Embryonic facial prominence (tissue), 1 donor: ENCODE data around the gene FANCC.
A peak's percentile ranks its signal among the peaks of the same experiment; 100 is the strongest.

Experiments
- DNase-seq: peaks from one replicate; pipeline ENCODE4 v3.0.0-alpha.2; 2016; ENCODE audit errors: extremely low spot score

FANCC gene

DNA sequence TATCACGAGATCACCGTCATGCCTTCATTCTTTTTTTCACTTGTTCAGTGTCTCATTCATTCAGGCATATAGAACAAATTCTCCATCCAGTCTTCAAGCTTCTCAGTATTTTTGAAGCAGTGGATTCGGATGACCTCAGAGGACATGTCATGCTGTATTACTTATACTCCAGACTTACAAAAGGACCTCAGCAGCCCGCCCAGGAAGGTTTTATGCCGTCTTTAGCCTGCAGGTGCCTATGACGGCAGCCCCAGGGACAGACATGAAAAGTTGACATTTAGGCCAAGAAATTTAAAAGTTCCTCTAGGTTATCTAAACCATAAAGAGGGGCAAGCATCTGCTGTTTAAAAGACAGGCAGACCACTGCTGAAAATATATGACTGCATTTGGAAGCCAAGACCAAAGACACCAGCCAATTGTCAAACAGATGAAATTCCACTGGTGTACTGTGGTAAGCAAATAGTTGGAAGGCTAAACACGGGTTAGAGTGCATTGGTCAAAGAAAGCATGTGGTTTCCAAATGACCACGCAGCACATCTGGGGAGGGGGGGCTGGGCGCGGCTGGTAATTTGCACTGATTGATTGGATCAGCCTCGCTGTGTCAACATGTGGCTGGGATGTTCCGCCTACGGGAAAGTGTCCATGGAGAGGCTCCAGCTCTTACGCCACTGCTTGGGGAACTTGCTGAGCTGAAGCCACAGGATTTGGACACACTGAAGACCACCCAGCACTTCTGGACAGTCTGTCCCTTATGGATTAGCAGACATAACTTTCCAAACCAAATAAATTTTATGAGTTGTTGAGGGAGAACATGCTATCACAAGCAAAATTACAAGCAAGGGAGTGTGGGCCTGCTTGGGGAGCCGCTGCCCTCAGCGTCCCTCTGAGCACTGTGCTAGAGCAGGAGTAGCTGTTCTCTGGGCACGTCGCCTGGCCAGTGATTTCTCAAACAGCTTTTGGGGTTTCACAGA lies 173.6 kb downstream of the FANCC start:
- DNase-seq = no peak

DNA sequence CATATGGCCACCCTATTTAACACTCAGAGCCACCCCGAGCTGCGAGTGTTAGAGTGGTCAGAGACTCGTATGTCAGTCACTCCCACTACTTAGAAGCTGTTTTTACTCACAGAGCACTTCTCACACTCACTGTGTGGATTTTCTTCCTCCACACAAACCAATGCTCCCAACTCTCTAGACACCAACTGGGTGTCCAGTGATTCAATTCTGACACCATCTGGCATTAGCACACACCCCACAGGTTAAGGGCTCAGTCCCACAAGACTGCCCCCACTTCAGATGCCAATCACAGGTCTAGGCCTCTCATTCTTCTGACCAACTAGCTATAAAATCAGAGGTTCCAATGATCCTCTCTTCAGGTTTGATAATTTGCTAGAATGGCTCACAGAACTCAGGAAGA lies 174.8 kb downstream of the FANCC start:
- no peak for DNase-seq

DNA sequence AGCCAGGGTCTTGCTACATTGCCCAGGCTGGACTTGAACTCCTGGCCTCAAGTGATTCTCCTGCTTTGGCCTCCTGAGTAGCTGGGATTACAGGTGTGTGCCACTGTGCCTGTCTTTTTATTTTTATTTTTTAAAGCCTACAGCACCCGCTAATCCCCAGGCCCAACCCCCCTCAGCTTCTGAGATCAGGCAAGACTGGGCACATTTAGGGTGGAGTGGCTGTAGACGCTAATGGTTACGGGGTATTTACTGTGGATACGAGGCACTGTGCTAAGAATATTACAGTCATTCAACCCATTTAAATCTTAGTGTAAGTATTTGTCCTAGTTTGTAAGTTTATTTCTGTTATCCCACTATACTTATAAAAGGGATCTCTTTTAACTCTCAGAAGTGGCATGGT lies 175.2 kb downstream of the FANCC start:
- DNase-seq = no peak

DNA sequence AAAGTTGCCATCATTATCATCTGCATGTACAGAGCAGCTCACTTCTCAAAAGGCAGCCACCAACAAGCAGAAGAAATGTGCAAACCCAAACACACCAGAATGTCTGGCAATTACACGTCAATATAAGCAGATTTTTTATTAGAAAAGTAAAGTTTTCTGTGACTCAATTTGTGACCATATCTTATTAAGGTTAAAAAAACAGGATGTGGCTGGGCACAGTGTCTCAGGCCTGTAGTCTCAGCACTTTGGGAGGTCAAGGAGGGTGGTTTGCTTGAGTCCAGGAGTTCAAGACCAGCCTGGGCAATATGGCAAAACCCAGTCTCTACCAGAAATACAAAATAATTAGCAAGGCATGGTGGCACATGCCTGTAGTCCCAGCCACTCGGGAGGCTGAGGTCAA lies 176.7 kb downstream of the FANCC start:
- DNase-seq = no peak

DNA sequence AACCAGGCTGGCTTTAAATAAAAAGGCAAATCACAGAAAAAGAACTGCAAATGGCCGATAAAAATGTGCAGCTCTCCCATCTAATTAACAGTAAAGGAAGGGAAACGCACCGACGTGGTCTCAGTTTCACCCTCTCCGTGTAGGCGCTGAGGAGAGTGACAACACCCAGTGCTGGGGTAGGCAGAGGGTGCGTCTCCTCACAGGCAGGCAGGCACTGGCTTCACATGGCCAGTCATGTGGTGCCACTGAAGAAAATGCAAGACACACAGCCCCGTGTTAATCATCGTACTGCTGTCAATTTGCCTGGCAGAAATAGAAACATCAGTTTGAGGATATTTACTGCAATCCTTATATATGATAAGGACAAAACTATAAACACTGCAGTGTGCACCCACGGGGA lies 178.4 kb downstream of the FANCC start:
- DNase-seq = no peak

DNA sequence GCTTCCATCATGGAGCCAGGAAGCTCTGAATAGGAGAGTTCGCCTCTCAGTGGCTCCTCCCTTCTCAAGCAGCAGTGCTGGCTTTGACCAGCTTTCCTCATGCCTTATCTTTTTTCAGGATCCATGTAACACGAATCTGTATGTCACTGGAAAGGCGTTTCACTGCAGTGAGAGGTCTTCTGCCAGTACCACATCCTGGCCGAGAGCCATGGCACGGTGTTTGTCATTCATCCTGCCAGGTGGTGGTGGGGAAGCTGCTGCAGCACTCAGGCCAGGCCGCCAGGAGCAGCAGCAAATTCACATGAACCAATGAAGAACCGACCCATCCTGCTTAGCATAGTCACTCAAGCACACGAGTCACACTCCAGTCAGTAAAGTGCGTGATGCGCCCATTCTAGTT lies 179.0 kb downstream of the FANCC start:
- DNase-seq = no peak

DNA sequence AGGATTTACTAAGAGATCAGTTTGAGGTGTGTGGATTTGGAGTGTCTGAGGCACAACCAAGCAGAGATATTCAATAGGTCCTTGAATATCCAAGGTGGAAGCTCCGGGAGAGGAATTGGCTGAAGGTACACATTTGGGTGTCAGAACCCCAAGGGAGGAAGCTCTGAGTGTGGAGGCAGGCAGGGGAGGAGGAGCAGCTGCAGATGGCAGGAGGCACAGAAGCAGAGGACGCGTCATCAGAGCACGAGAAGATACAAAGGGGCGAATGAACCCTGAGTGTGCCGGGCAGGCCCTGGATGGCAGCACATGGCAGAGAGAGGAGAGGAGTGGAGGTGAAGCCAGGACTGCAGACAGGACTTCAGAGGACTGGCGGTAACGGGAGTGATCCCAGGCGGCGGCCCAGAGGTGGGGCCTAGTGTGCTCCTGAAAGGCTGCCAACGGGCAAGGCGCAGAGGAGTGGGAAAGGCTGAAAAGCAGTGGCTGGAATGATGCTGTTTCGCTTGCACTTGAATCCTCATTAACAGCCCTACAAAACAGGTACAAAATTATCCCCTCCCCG lies 179.8 kb downstream of the FANCC start:
- no peak for DNase-seq

DNA sequence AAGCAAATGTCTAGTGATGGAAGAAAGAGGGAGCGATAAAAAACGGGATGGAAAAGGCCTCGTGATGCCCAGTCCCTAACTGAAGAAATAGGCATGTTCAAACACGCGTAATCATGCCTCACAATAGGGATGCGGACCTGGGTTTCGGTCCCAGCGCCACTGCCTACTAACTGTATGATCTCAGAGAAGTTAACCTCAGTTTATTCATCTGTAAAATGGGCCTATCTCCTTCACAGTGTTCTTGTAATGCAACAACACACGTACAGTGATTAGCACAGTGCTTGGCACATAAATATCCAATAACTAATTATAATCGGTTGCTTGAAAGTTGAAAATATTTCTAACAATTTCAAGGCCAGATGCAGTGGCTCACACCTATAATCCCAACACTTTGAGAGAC lies 181.8 kb downstream of the FANCC start:
- no peak for DNase-seq

DNA sequence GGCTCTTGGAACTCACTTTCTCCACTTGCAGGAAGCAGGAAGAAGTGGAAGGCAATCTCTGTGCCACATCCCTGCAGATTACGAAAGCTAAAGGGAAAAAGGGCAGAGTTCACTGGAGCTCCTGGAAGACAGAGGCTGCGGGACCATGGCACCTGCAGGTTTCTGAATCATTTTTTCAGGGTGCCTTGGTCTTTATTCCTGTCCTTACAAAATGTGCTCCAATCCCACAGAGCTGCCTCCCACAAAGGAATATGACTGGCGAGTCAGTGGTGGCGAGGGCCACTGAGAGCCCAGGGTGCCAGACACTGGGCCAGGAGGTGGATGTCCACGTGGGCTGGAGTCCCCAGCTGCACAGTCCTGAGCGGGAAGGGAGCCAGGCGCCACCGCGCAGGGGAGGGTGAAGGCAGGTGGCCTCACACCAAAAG lies 183.0 kb downstream of the FANCC start:
- DNase-seq = no peak

DNA sequence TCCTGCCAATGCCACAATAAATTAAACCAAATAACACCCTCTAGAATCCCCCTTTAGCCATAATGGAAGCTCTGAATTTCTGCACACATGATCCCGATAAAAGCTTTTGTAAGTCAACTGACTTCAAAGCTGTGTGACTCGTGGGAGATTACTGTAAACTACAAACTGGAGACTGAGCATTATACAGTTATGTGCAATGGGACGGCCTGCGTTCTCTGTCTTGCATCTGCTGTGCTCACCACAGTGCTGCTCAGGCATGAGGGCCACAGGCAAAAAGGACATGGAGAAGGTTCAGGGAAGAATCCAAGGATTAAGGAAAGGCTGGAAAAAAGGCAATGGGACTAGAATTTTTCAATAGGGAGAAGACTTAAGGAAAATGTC lies 184.2 kb downstream of the FANCC start:
- no peak for DNase-seq

DNA sequence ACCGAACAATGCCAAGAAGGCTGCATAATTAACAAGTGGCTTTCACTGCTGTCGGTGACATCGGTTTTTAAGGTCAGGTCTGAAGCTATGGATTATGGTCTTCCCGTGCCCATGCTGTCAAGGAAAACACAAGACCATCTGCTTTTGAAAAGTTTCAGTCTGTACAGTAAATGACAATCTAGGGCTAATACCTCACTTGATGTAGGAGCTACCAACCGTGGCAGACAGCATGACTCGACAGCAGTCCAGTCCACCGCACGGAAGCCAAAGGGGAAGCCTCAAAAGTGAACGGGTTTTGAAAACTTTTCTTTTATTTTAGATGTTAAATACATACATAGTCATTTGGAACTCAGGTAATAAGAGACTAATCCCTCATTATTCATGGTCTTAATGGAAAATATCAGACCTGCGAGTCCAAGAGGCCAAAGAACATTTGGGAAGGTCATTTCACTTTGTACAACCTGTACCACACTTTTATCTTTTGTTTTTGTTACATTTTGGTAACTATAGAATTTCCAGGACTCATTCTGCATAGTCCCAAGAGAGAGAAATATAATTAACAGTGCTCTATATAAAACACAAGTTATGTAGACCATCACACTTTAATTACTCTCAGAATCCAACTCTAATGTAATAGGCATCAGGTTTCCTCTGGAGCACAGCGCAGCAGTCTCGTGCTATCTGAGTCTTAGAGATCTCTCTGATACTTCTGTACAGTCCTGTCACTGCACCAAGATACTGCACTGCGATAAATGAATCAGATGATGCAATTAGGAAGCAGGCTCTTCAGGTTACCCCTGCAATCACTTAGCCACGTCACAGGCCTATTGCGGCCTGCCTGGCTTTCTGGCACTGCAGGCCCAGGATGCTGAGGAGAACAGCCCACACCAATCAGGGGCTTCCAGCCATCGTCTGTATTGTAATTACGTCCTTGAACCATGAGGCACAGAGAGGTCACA lies 184.9 kb downstream of the FANCC start:
- DNase-seq = no peak

DNA sequence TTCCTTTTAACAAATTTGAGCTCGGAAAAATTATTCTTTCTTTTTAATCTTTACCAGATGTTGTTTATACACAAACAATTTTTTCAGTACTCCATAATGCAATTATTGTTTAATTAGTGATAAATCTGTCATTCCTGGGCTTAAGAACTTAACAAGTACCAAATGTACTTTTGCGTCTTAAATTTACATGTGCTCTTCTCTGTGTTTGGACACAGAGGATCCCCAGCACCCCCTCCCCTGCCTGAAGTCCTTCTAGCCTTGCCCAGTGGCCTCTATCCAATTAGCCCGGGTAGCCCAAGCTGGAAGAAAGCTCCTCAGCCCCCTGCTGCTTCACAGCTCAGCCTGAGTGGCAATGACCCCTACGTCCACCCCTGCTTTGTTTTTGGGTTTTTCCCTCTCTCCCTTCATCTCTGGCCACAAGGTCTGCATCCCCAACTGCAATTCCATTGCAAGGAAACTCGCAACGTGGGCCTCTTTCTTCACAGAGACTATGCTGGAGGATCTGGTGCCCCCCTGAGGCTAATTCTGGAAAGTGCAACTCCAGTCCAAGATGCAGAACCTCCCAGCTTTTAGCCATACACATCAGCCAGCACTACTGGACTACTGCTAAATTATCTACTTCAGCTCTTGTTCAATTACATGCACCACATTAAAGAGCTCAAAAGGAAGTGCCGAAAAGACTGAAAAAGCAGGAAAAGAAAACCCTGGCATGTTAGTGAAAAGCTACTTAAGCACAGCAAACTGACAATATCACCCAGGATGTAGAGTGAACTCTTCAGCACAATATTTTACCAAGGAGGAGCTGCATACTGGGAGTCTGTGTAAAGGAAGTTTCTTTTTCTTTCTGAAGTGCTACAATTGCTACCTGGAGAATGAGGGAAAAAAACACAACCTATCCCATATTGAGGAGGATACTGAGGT lies 186.2 kb downstream of the FANCC start:
- peak; percentile 76 for DNase-seq

DNA sequence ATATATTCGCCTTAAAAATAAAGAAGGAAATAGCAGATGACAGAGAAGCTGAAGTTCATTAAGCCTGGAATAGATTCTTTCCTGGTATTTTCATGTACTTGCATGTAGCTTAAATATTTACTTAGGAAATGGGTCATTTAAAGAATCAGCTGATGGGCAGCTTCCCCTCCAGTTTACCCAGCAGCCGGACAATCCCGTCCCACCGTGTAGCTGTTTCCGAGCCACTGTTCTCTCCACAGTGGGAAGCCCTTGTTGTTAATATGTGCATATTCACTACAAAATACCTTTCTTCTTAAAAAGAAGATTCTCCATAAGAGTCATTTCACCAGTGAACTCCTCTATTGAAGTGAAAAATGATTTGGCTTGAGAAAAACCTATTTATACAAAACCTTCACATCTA lies 187.0 kb downstream of the FANCC start:
- no peak for DNase-seq

DNA sequence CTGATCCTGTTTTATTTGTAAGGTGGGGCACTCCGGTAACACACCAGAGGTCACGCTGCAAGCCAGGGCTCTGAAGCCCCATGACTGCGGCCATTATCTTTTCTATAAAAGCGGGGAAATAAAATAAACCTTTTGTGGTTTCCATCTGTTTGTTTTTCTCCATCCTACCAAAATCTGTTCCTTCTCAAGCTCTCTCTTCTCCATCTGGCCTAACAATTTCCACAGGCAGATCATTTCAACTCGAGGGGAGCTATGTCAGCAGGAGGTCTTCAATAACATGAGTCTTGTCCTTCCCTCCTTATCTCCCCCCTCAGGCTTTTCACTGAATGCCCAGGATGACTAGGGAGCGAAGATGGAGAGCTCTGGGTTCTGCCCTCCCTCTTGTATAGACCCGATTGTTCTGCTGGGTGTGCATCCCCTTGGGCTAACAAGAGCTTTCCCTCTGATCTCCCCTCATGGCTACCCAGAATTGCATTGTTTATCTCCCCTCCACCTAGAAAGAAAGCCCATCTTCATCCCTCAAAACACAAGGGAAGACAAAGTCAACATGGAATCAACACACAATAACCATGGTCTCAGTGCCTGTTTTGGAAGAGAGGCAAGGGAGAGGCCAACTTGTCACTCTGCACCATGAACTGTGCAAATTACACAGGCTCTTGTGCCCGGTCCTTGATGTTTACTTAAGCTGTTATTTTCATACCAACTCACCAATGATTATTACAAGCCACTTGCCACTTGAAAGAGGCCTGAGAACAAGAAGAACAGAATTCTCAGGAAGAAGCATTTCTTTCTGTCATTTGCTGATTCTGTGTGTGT lies 187.8 kb downstream of the FANCC start:
- no peak for DNase-seq

DNA sequence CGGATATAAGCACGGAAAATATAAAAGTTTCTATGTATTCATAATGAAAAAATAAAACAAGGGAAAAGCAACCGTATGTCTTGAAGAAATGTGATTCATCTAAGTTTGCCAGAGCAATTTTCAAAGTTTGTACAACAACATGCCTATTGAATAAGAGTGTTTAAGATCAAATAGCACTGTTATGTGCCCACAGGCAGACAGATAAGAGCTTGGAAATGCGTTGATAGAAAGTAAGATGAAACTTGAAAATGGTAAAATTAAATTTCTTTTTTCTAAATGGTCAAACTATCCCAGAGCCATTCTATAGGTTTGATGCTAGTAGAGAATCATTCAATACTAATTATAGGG lies 189.4 kb downstream of the FANCC start:
- DNase-seq = no peak

DNA sequence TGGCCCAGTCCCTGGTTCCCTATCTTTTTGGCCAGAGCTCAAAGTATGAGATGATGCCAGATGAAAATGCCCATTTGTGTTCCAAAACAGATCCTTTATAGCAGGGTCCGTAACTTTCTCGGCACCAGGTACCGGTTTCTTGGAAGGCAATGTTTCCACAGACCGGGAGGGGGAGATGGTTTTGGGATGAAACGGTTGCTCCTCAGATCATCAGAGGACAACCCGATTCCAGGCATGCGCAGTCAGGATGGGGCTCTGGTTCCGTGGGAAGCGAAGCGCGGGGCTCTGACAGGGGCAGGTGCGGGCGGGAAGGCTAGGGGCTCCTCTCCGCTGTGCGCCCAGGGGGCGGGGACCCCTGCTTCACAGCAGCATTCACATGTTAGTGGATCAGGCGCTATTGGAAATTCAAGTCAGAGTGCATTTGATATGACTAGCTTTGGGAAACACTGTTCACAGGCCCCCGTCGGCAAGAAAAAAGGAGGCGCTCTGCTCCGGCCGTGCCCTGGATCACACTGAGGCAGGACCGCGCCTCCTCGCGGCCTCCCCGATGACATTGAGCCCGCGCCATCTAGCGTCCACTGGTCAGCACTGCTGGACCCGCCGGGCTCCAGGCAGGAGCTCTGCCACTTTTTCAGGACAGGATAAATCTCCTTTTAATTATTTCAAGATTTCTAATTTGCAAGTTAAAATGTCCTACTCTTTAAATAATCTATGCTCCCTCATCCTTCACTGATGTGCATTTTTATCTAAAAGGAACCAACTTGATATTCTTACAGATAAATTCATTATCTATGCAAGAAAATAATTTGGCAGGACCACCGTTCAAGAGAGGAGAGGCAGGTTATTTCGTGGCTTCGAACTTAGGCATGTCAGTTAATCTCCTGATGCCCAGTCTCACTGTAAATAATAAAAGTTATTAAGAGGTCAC lies 190.0 kb downstream of the FANCC start:
- DNase-seq = no peak

DNA sequence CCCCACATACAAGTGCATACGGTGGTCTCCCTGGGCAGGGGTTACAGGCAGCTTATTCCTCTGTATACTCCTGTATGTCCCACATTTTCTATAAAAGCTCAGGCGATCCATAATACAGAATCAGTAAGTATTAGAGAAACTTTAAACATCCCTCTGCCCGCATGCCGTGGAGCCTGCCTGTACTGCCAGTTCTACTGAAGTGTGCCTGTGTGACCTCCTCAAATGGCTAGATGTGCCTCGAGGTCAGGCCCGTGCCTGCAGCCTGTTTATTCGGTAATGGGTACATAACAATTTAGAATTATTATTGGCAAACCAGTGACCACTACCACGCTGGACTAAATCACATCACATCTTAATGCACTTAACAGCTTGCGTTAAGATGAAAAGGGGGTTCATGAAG lies 190.8 kb downstream of the FANCC start:
- no peak for DNase-seq

DNA sequence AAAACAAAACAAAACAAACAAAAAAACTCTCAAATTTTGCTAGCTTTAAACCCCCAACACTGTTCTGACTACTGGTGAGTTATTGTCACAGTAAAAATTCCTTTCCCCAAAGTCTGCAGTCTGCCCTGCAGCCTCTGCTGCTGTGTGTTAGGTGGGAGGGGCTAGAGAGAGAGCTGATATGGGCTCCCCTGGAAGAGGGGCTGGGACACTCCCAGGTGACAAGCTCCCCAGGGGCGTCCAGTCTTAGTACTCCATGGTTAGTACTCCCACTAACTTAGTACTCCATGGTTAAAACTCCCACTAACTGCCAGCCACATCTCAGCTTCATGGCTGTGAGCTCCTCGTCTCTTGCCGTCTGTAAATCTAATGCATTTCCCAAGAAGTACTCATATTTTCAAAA lies 191.9 kb downstream of the FANCC start:
- no peak for DNase-seq
